ENCODE data around the gene ANTXR1.
A peak's percentile ranks its signal among the peaks of the same experiment; 100 is the strongest.

- TF ChIP-seq CTCF (IDR thresholded peaks at IDR 0.05) (peak in 3 of 5 experiments; percentile 2 to 33 (median 5)), POLR2A (IDR thresholded peaks at IDR 0.05) (peak in 1 of 2 donors; percentile 23)
Observed at GRCh38 chr2:69013142-69013839, at the start of gene ANTXR1.
